HCT116 (cell line): ENCODE measurements around the gene SNX9. TPM values are rescaled to one million over a fixed set of nuclear protein-coding genes. Genes with fewer than 3 reads are reported as not detected.

Experiments used
- ATAC-seq: fragments of 200-7000 bp; cut with Tn5 transposase; 2 replicates; pipeline ENCODE4 v1.9.1; 2020; ENCODE audit warnings: mild to moderate bottlenecking, moderate library complexity
- BruUV-seq: library from RNA; stranded (reverse); fragments of 400-500 nt; replicated peaks from 2 replicates; lab custom pipeline; 2021; lab: Mats Ljungman, UMichigan
- CTCF ChIA-PET: fragments of 300-600 bp; sonication (Branson Sonifier 250); formaldehyde crosslinking; loops from one replicate; lab custom pipeline; 2021; ENCODE audit warnings: antibody characterized with exemption; lab: Charles Lee
- POLR2A ChIA-PET: fragments of 300-600, 350-600 bp; sonication (Branson Sonifier 250); formaldehyde crosslinking; loops from one replicate; lab custom pipeline; 2021; ENCODE audit warnings: antibody characterized with exemption; lab: Charles Lee
- RAD21 ChIA-PET, 2 experiments: fragments of 300-600 bp; sonication (Branson Sonifier 250); formaldehyde crosslinking; loops; one replicate each; lab custom pipeline; 2023; ENCODE audit warnings: low total read pairs in 2 of 2; ENCODE audit not compliant: uncharacterized antibody in 2 of 2, unreplicated experiment in 2 of 2, low non-redundant PET in 1 of 2; lab: Charles Lee
- DNase-seq: peaks from one replicate; pipeline ENCODE4 v3.0.0-alpha.2; 2010; ENCODE audit warnings: low read depth, low spot score
- H2AFZ ChIP-seq: fragments of 200-600 bp; shearing (Covaris generic), sonication (generic); 2 replicates; pipeline ENCODE4 v1.6.1; 2017; ENCODE audit warnings: low read depth, mixed run types, mixed read lengths, antibody characterized with exemption, low read length; ENCODE audit not compliant: poor library complexity, severe bottlenecking
- H3K27ac ChIP-seq: 2 replicates; pipeline ENCODE4 v1.5.1; 2012; ENCODE audit warnings: low read depth, low read length
- H3K27me3 ChIP-seq: fragments of 200-600 bp; sonication (generic); 2 replicates; pipeline ENCODE4 v1.6.1; 2016; ENCODE audit warnings: mixed run types, low read length, mixed read lengths; ENCODE audit not compliant: insufficient read depth
- H3K36me3 ChIP-seq, 2 experiments: fragments of 200-500 bp in 1 of 2; fragments of 200-600 bp in 1 of 2; sonication (Bioruptor generic) in 1 of 2; sonication (generic) in 1 of 2; 2 replicates each; pipeline versions ENCODE4 v1.5.1 to v1.6.1; 2014 to 2016; ENCODE audit warnings: low read length in 2 of 2, inconsistent platforms in 1 of 2, mixed read lengths in 1 of 2, mixed run types in 1 of 2; ENCODE audit not compliant: insufficient read depth in 2 of 2, control insufficient read depth in 1 of 2
- H3K4me1 ChIP-seq, 2 experiments: fragments of 200-600 bp in 1 of 2; sonication (generic) in 1 of 2; 2 replicates each; pipeline versions ENCODE4 v1.5.1 to v1.6.1; 2012 to 2017; ENCODE audit warnings: low read length in 2 of 2, inconsistent platforms in 1 of 2, mild to moderate bottlenecking in 1 of 2, mixed read lengths in 1 of 2, mixed run types in 1 of 2, moderate library complexity in 1 of 2; ENCODE audit not compliant: insufficient read depth in 2 of 2, control insufficient read depth in 1 of 2
- H3K4me2 ChIP-seq: fragments of 200-600 bp; sonication (generic); 2 replicates; pipeline ENCODE4 v1.6.1; 2017; ENCODE audit warnings: mixed run types, low read length, mixed read lengths
- H3K4me3 ChIP-seq, 2 experiments: fragments of 200-600 bp in 1 of 2; sonication (generic) in 1 of 2; replicated peaks in 1 of 2; 2 replicates each; pipeline ENCODE4 v1.5.1; 2011 to 2016; ENCODE audit warnings: low read length in 2 of 2, control low read depth in 1 of 2, low read depth in 1 of 2, mild to moderate bottlenecking in 1 of 2, mixed read lengths in 1 of 2, mixed run types in 1 of 2
- H3K79me2 ChIP-seq: fragments of 200-600 bp; sonication (generic); 2 replicates; pipeline ENCODE4 v1.6.1; 2017; ENCODE audit warnings: mild to moderate bottlenecking, mixed run types, low read length, moderate library complexity, mixed read lengths; ENCODE audit not compliant: insufficient read depth
- H3K9ac ChIP-seq: fragments of 200-600 bp; sonication (generic); 2 replicates; pipeline ENCODE4 v1.6.1; 2016; ENCODE audit warnings: low read length, mixed read lengths
- H3K9me2 ChIP-seq: fragments of 200-600 bp; sonication (generic), shearing (Covaris generic); 2 replicates; pipeline ENCODE4 v1.6.1; 2017; ENCODE audit warnings: mixed run types, mild to moderate bottlenecking, moderate library complexity; ENCODE audit not compliant: insufficient read depth
- H3K9me3 ChIP-seq, 2 experiments: fragments of 200-500 bp in 1 of 2; fragments of 200-600 bp in 1 of 2; sonication (Bioruptor generic) in 1 of 2; sonication (generic) in 1 of 2; 2 replicates each; pipeline ENCODE4 v1.6.1; 2014 to 2017; ENCODE audit warnings: low read length in 2 of 2, mixed read lengths in 2 of 2, inconsistent platforms in 1 of 2, low read depth in 1 of 2, mild to moderate bottlenecking in 1 of 2, mixed run types in 1 of 2, moderate library complexity in 1 of 2; ENCODE audit not compliant: control insufficient read depth in 1 of 2, insufficient read depth in 1 of 2
- H4K20me1 ChIP-seq: fragments of 200-600 bp; sonication (generic), shearing (Covaris generic); 2 replicates; pipeline ENCODE4 v1.6.1; 2017; ENCODE audit warnings: mixed run types, mild to moderate bottlenecking, moderate library complexity; ENCODE audit not compliant: insufficient read depth
- ATF3 ChIP-seq: IDR thresholded peaks from 2 replicates; pipeline ENCODE4 v1.6.1; 2012
- CBX3 ChIP-seq: IDR thresholded peaks from 2 replicates; pipeline ENCODE4 v1.6.1; 2012; ENCODE audit warnings: low read depth
- EGR1 ChIP-seq: IDR thresholded peaks from 2 replicates; pipeline ENCODE4 v1.6.1; 2012; ENCODE audit warnings: low read depth
- EZH2 ChIP-seq: fragments of 200-600 bp; sonication (generic); IDR thresholded peaks from 2 replicates; pipeline ENCODE4 v1.6.1; 2017; ENCODE audit warnings: antibody characterized with exemption, mixed run types
- EZH2phosphoT487 ChIP-seq: fragments of 200-600 bp; IDR thresholded peaks from 2 replicates; pipeline ENCODE4 v1.6.1; 2018; ENCODE audit warnings: antibody characterized with exemption, borderline replicate concordance
- JUND ChIP-seq: IDR thresholded peaks from 2 replicates; pipeline ENCODE4 v1.6.1; 2012
- MAX ChIP-seq: IDR thresholded peaks from 2 replicates; pipeline ENCODE4 v1.6.1; 2012
- POLR2A ChIP-seq: IDR thresholded peaks from 2 replicates; pipeline ENCODE4 v1.7.0; 2011; ENCODE audit warnings: borderline replicate concordance; ENCODE audit not compliant: insufficient read depth, insufficient read length; ENCODE audit errors: extremely low read depth
- POLR2AphosphoS5 ChIP-seq: IDR thresholded peaks from 2 replicates; pipeline ENCODE4 v1.6.1; 2011; ENCODE audit warnings: mild to moderate bottlenecking, low read depth, low read length, moderate library complexity
- RAD21 ChIP-seq: IDR thresholded peaks from 2 replicates; pipeline ENCODE4 v1.6.1; 2012; ENCODE audit warnings: low read depth, mild to moderate bottlenecking
- REST ChIP-seq: IDR thresholded peaks from 2 replicates; pipeline ENCODE4 v1.6.1; 2012; ENCODE audit warnings: low read depth
- SIN3A ChIP-seq: IDR thresholded peaks from 2 replicates; pipeline ENCODE4 v1.6.1; 2012; ENCODE audit warnings: low read depth
- SP1 ChIP-seq: IDR thresholded peaks from 2 replicates; pipeline ENCODE4 v1.6.1; 2012; ENCODE audit warnings: low read depth
- SRF ChIP-seq: IDR thresholded peaks from 2 replicates; pipeline ENCODE4 v1.6.1; 2012; ENCODE audit warnings: low read depth
- TCF7L2 ChIP-seq: IDR thresholded peaks from 2 replicates; pipeline ENCODE4 v1.7.0; 2011; ENCODE audit warnings: borderline replicate concordance, inconsistent platforms; ENCODE audit not compliant: insufficient read depth, insufficient read length; ENCODE audit errors: extremely low read depth
- YY1 ChIP-seq: IDR thresholded peaks from 2 replicates; pipeline ENCODE4 v1.6.1; 2011; ENCODE audit warnings: low read length, low read depth, moderate library complexity, mild to moderate bottlenecking; ENCODE audit not compliant: insufficient replicate concordance; ENCODE audit errors: extremely low read depth
- ZBTB33 ChIP-seq: IDR thresholded peaks from 2 replicates; pipeline ENCODE4 v1.6.1; 2011; ENCODE audit warnings: mild to moderate bottlenecking, low read length, moderate library complexity; ENCODE audit not compliant: insufficient replicate concordance; ENCODE audit errors: extremely low read depth
- intact Hi-C: fragments of 100-400 bp; cut with micrococcal nuclease; formaldehyde crosslinking; loops from 2 replicates; pipeline ENCODE4 v1.10.0; 2022
- total RNA-seq: library from RNA; stranded (reverse); gene quantifications from one replicate; pipeline ENCODE4 v1.2.1, GENCODE V29; 2021; ENCODE audit not compliant: unreplicated experiment

SNX9 gene
- total RNA-seq, 1 experiment from 2014 or later = 42.5 TPM

- Histone ChIP-seq H3K4me3 (no peak overlapping the region), H3K27me3 (no peaks in the 10 kb centered on the region), H3K36me3 (peaks cover 21 to 22% of the 10 kb centered on the region in 2 experiments; a peak in 3 of 4 replicates), H3K4me2 (no peak overlapping the region), H2AFZ (no peak overlapping the region), H3K9me2 (no peaks in the 10 kb centered on the region), H3K79me2 (no peaks in the 10 kb centered on the region), H3K9me3 (no peaks in the 10 kb centered on the region), H3K9ac (no peak overlapping the region), H4K20me1 (no peaks in the 10 kb centered on the region)
- DNase-seq (no peak), ATAC-seq (no peak)
- BruUV-seq = no TSS peak
- RAD21 ChIA-PET = no interaction called here
- intact Hi-C loops = no loop called here
- CTCF ChIA-PET = no interaction called here
- no peak for TF ChIP-seq SIN3A
- no peak for TF ChIP-seq YY1
- TF ChIP-seq, all 23 proteins: peak for 0
- Histone ChIP-seq H3K4me1 (no peaks in the 10 kb centered on the region), H3K27ac (no peak overlapping the region)
- POLR2A ChIA-PET = no interaction called here
Observed at GRCh38 chr6:157927011-157927410, 104.0 kb downstream of the SNX9 start.

GRCh38 chr6:157928428-157928827 lies 105.4 kb downstream of the SNX9 start:
- Histone ChIP-seq H3K79me2 (no peaks in the 10 kb centered on the region), H3K9me2 (no peaks in the 10 kb centered on the region), H3K27ac (no peak overlapping the region), H3K9ac (no peak overlapping the region), H3K4me3 (no peak overlapping the region), H3K4me2 (no peak overlapping the region), H3K36me3 (peaks cover 20 to 28% of the 10 kb centered on the region in 2 experiments; a peak in 3 of 4 replicates), H3K27me3 (no peaks in the 10 kb centered on the region), H4K20me1 (no peaks in the 10 kb centered on the region), H2AFZ (no peak overlapping the region), H3K9me3 (no peaks in the 10 kb centered on the region), H3K4me1 (no peaks in the 10 kb centered on the region)
- POLR2A ChIA-PET = no interaction called here
- CTCF ChIA-PET = no interaction called here
- ATAC-seq (no peak), DNase-seq (no peak)
- intact Hi-C loops = no loop called here
- BruUV-seq = no TSS peak
- RAD21 ChIA-PET = no interaction called here
- no peak for TF ChIP-seq TCF7L2
- no peak for TF ChIP-seq ZBTB33
- no peak for TF ChIP-seq MAX
- no peak for TF ChIP-seq SRF
- TF ChIP-seq REST = no peak
- TF ChIP-seq SIN3A = no peak
- TF ChIP-seq EGR1 = no peak
- TF ChIP-seq RAD21 = no peak
- no peak for TF ChIP-seq EZH2
- no peak for TF ChIP-seq POLR2A
- no peak for TF ChIP-seq POLR2AphosphoS5
- no peak for TF ChIP-seq EZH2phosphoT487
- no peak for TF ChIP-seq CBX3
- TF ChIP-seq JUND = no peak
- no peak for TF ChIP-seq SP1
- no peak for TF ChIP-seq ATF3
